PFSK-1 (cell line): ENCODE measurements around the gene WFDC5.

Experiments used
- FOXP2 ChIP-seq: optimal IDR thresholded peaks from 2 replicates; pipeline ENCODE3; 2011; ENCODE audit warnings: borderline replicate concordance, control low read depth, inconsistent platforms; ENCODE audit not compliant: insufficient read depth; ENCODE audit errors: extremely low read length, extremely low read depth
- POLR2AphosphoS5 ChIP-seq: IDR thresholded peaks from 2 replicates; pipeline ENCODE4 v1.6.1; 2012; ENCODE audit warnings: low read depth, mild to moderate bottlenecking, control low read depth, low read length, moderate library complexity
- REST ChIP-seq, 2 experiments: IDR thresholded peaks; 2 replicates each; pipeline versions ENCODE4 v1.6.1 to v1.8.0; 2011 to 2012; ENCODE audit warnings: low read depth in 2 of 2, low read length in 2 of 2, control low read depth in 1 of 2, inconsistent platforms in 1 of 2, mild to moderate bottlenecking in 1 of 2, moderate library complexity in 1 of 2; ENCODE audit not compliant: insufficient read depth in 1 of 2
- SIN3A ChIP-seq: IDR thresholded peaks from 2 replicates; pipeline ENCODE4 v1.6.1; 2012; ENCODE audit warnings: mild to moderate bottlenecking, low read length, moderate library complexity, borderline replicate concordance; ENCODE audit not compliant: insufficient read depth
- TAF1 ChIP-seq: IDR thresholded peaks from 2 replicates; pipeline ENCODE4 v1.6.1; 2012; ENCODE audit warnings: low read length, control low read depth, borderline replicate concordance; ENCODE audit not compliant: insufficient read depth

The WFDC5 gene

GRCh38 chr20:45070932-45071632 is 43.9 kb downstream of the WFDC5 start:
- no peak for TF ChIP-seq SIN3A
- no peak for TF ChIP-seq FOXP2
- TF ChIP-seq REST (IDR thresholded peaks at IDR 0.05; ENCODE audit: insufficient read depth in 1 of 2, low read depth in 2 of 2, low read length in 2 of 2), result no peak

GRCh38 chr20:45069261-45069660 is 45.7 kb downstream of the WFDC5 start:
- TF ChIP-seq TAF1 (no peak), REST (IDR thresholded peaks at IDR 0.05; ENCODE audit: insufficient read depth in 1 of 2, low read depth in 2 of 2, low read length in 2 of 2) (no peak), SIN3A (no peak), FOXP2 (no peak), POLR2AphosphoS5 (no peak)

- TF ChIP-seq TAF1, result no peak
- no peak for TF ChIP-seq POLR2AphosphoS5
- TF ChIP-seq SIN3A, result no peak
- no peak for TF ChIP-seq FOXP2
- no peak for TF ChIP-seq REST (IDR thresholded peaks at IDR 0.05; ENCODE audit: insufficient read depth in 1 of 2, low read depth in 2 of 2, low read length in 2 of 2)
These were observed 47.4 kb downstream of the WFDC5 start for GRCh38 chr20:45067558-45067957.

- TF ChIP-seq TAF1 (no peak), FOXP2 (no peak), SIN3A (no peak), REST (IDR thresholded peaks at IDR 0.05; ENCODE audit: insufficient read depth in 1 of 2, low read depth in 2 of 2, low read length in 2 of 2) (no peak), POLR2AphosphoS5 (no peak)
These were observed 47.9 kb downstream of the WFDC5 start for GRCh38 chr20:45067087-45067486.

- TF ChIP-seq REST (IDR thresholded peaks at IDR 0.05; ENCODE audit: insufficient read depth in 1 of 2, low read depth in 2 of 2, low read length in 2 of 2) (no peak), FOXP2 (no peak), POLR2AphosphoS5 (no peak), SIN3A (no peak), TAF1 (no peak)
These were observed 48.6 kb downstream of the WFDC5 start for GRCh38 chr20:45066372-45066771.
